Measurements from ENCODE around the gene OGA. TPM values are rescaled to one million over a fixed set of nuclear protein-coding genes. Genes with fewer than 3 reads are reported as not detected.

Gene OGA
- total RNA-seq, 1 donor from 2014 or later: 119 TPM

DNA sequence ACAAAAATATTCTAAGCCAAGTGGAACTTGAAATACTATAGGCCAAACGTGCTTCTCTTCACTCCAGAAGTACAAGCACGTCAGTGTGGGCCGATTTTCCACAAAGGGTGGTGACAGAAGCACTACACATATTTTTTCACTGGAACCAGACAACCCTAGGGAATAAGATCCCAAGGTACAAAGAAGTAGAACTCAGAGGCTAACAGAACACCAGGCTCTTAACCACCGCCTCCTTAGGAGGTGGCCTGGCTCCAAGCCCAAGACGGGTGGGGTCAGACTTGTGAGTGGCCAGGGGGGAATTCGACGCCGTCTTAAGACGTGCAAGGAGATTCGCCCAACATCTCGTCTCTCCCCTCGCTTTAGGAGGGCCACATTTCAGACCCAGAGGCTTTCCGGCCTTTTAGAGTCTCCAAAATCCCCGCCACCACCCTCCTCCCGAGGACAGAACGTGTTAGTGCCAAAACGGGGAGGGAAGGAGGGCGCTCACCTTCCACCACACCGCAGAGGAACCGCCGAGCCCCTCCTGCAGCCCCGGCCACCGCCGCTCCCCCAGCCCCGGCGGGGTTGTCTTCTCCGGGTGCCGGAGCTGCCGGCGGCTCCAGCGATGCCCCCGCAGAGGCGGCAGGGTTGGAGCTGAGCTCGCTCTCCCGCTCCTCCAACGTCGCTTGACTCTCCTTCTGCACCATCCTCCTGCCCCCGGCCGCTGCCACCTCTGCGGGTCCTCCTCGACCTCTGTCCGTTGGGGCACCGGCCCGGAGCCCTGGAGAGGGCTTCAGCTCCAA lies 716 bp downstream of the OGA start:
- Histone ChIP-seq H3K4me3 (ENCODE audit: insufficient read depth, low read depth, low read length) (peak overlapping the region; percentile 84), H3K79me2 (ENCODE audit: insufficient read depth, low read length) (peaks cover 57% of the 10 kb centered on the region), H3K27me3 (ENCODE audit: insufficient read depth, low read length) (no peaks in the 10 kb centered on the region), H2AFZ (ENCODE audit: low read depth, low read length) (no peak overlapping the region), H4K20me1 (ENCODE audit: insufficient read depth, low read length) (peaks cover 56% of the 10 kb centered on the region), H3K9me3 (ENCODE audit: insufficient read depth, low read depth, low read length) (no peaks in the 10 kb centered on the region), H3K27ac (ENCODE audit: low read depth, low read length) (peak overlapping the region; percentile 97), H3K4me2 (ENCODE audit: low read length) (peak overlapping the region; percentile 90), H3K9ac (ENCODE audit: low read length) (peak overlapping the region; percentile 99), H3K4me1 (ENCODE audit: insufficient read depth, low read length) (peaks cover 18% of the 10 kb centered on the region), H3K36me3 (ENCODE audit: insufficient read depth, low read length) (no peaks in the 10 kb centered on the region)
- Mint-ChIP-seq H3K27me3 (ENCODE audit: low read depth, unreplicated experiment) (no peaks in the 10 kb centered on the region), H3K27ac (ENCODE audit: unreplicated experiment) (peak overlapping the region; percentile 98), H3K36me3 (ENCODE audit: low read depth, unreplicated experiment) (peaks cover 3% of the 10 kb centered on the region), H3K9me3 (ENCODE audit: unreplicated experiment) (no peaks in the 10 kb centered on the region), H3K4me3 (ENCODE audit: unreplicated experiment) (peak overlapping the region; percentile 99), H3K4me1 (ENCODE audit: low read depth, unreplicated experiment) (peaks cover 30% of the 10 kb centered on the region)
- no peak for FAIRE-seq
- peak; percentile 94 for DNase-seq (ENCODE audit: low read depth)
- TF ChIP-seq CTCF (IDR thresholded peaks at IDR 0.05; ENCODE audit: insufficient read depth, low read depth, low read length) (no peak), EZH2 (IDR thresholded peaks at IDR 0.05; ENCODE audit: insufficient read depth, low read length) (no peak)

DNA sequence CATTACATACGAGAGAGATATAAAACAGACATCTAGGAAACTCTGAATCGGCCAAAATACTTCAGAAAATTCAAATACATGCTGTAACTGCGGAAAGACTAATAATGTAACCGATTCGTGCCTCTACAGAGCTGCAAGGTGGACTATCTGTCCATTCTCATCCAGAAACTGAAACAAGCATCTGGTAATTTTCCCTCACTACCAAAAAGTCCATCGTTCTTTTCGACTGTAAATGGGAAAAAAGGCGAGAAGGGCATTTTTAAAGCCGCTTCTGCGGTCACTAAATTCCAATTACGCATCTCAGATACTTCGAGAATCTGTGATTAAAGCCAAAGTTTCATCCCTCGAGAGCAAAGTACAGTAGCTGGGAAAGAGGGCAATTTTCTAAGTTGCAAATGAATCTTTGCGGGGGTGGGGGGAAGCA lies 1.3 kb downstream of the OGA start:
- peaks cover 18% of the 10 kb centered on the region for H3K4me1 ChIP-seq (ENCODE audit: insufficient read depth, low read length)
- H3K4me2 ChIP-seq (ENCODE audit: low read length): peak overlapping the region; percentile 90
- H3K79me2 ChIP-seq (ENCODE audit: insufficient read depth, low read length): peaks cover 63% of the 10 kb centered on the region
- FAIRE-seq (no peak), DNase-seq (ENCODE audit: low read depth) (no peak)
- peak overlapping the region; percentile 99 for H3K9ac ChIP-seq (ENCODE audit: low read length)
- H3K9me3 Mint-ChIP-seq (ENCODE audit: unreplicated experiment): no peaks in the 10 kb centered on the region
- H3K4me3 ChIP-seq (ENCODE audit: insufficient read depth, low read depth, low read length): peak overlapping the region; percentile 84
- H3K27me3 Mint-ChIP-seq (ENCODE audit: low read depth, unreplicated experiment): no peaks in the 10 kb centered on the region
- peak overlapping the region; percentile 99 for H3K4me3 Mint-ChIP-seq (ENCODE audit: unreplicated experiment)
- H3K36me3 ChIP-seq (ENCODE audit: insufficient read depth, low read length): peaks cover 5% of the 10 kb centered on the region
- peak overlapping the region; percentile 95 for H3K27ac Mint-ChIP-seq (ENCODE audit: unreplicated experiment)
- no peaks in the 10 kb centered on the region for H3K9me3 ChIP-seq (ENCODE audit: insufficient read depth, low read depth, low read length)
- no peaks in the 10 kb centered on the region for H3K27me3 ChIP-seq (ENCODE audit: insufficient read depth, low read length)
- H3K4me1 Mint-ChIP-seq (ENCODE audit: low read depth, unreplicated experiment): peaks cover 31% of the 10 kb centered on the region
- peaks cover 3% of the 10 kb centered on the region for H3K36me3 Mint-ChIP-seq (ENCODE audit: low read depth, unreplicated experiment)
- no peak overlapping the region for H2AFZ ChIP-seq (ENCODE audit: low read depth, low read length)
- peaks cover 62% of the 10 kb centered on the region for H4K20me1 ChIP-seq (ENCODE audit: insufficient read depth, low read length)
- peak overlapping the region; percentile 97 for H3K27ac ChIP-seq (ENCODE audit: low read depth, low read length)
- TF ChIP-seq CTCF (IDR thresholded peaks at IDR 0.05; ENCODE audit: insufficient read depth, low read depth, low read length) (no peak), EZH2 (IDR thresholded peaks at IDR 0.05; ENCODE audit: insufficient read depth, low read length) (no peak)

- DNase-seq (ENCODE audit: low read depth) (no peak), FAIRE-seq (no peak)
- Histone ChIP-seq H3K9ac (ENCODE audit: low read length) (peak overlapping the region; percentile 99), H3K9me3 (ENCODE audit: insufficient read depth, low read depth, low read length) (no peaks in the 10 kb centered on the region), H3K36me3 (ENCODE audit: insufficient read depth, low read length) (peaks cover 10% of the 10 kb centered on the region), H3K27ac (ENCODE audit: low read depth, low read length) (peak overlapping the region; percentile 97), H3K4me3 (ENCODE audit: insufficient read depth, low read depth, low read length) (peak overlapping the region; percentile 84), H3K4me2 (ENCODE audit: low read length) (peak overlapping the region; percentile 90), H4K20me1 (ENCODE audit: insufficient read depth, low read length) (peaks cover 66% of the 10 kb centered on the region), H2AFZ (ENCODE audit: low read depth, low read length) (no peak overlapping the region), H3K4me1 (ENCODE audit: insufficient read depth, low read length) (peaks cover 18% of the 10 kb centered on the region), H3K79me2 (ENCODE audit: insufficient read depth, low read length) (peaks cover 69% of the 10 kb centered on the region), H3K27me3 (ENCODE audit: insufficient read depth, low read length) (no peaks in the 10 kb centered on the region)
- peak overlapping the region; percentile 99 for H3K4me3 Mint-ChIP-seq (ENCODE audit: unreplicated experiment)
- peaks cover 31% of the 10 kb centered on the region for H3K4me1 Mint-ChIP-seq (ENCODE audit: low read depth, unreplicated experiment)
- no peaks in the 10 kb centered on the region for H3K9me3 Mint-ChIP-seq (ENCODE audit: unreplicated experiment)
- peak overlapping the region; percentile 63 for H3K27ac Mint-ChIP-seq (ENCODE audit: unreplicated experiment)
- no peaks in the 10 kb centered on the region for H3K27me3 Mint-ChIP-seq (ENCODE audit: low read depth, unreplicated experiment)
- TF ChIP-seq EZH2 (IDR thresholded peaks at IDR 0.05; ENCODE audit: insufficient read depth, low read length) (no peak), CTCF (IDR thresholded peaks at IDR 0.05; ENCODE audit: insufficient read depth, low read depth, low read length) (no peak)
- H3K36me3 Mint-ChIP-seq (ENCODE audit: low read depth, unreplicated experiment): no peaks in the 10 kb centered on the region
These were observed 1.9 kb downstream of the OGA start for GRCh38 chr10:101816376-101816775.
